Kidney (tissue), 14 donors: Measurements from ENCODE around the gene EP400. TPM values are rescaled to one million over a fixed set of nuclear protein-coding genes. Genes with fewer than 3 reads are reported as not detected.

Source experiments
- DNase-seq, 5 donors: peaks; one replicate each; pipeline ENCODE4 v3.0.0-alpha.2; 2013 to 2020
- FAIRE-seq: peaks from 2 replicates; lab custom pipeline; 2012; peaks lifted over from hg19 to GRCh38; lab: Jason Lieb, UNC
- H3K27ac ChIP-seq, 2 donors: one replicate each; pipeline ENCODE4 v1.7.0; 2013; ENCODE audit warnings: low read depth in 2 of 2, low read length in 2 of 2, inconsistent platforms in 1 of 2
- H3K27me3 ChIP-seq: one replicate; pipeline ENCODE4 v1.7.1; 2013; ENCODE audit warnings: low read length, inconsistent platforms; ENCODE audit not compliant: control insufficient read depth, insufficient read depth
- H3K36me3 ChIP-seq, 3 donors: one replicate each; pipeline versions ENCODE4 v1.7.0 to v1.7.1; 2013; ENCODE audit warnings: low read length in 3 of 3, control low read depth in 1 of 3, inconsistent platforms in 1 of 3; ENCODE audit not compliant: insufficient read depth in 3 of 3, control insufficient read depth in 2 of 3
- H3K4me1 ChIP-seq, 3 donors: one replicate each; pipeline versions ENCODE4 v1.7.0 to v1.7.1; 2013; ENCODE audit warnings: low read length in 3 of 3, inconsistent platforms in 1 of 3, low read depth in 1 of 3; ENCODE audit not compliant: control insufficient read depth in 2 of 3, insufficient read depth in 2 of 3
- H3K4me3 ChIP-seq, 3 donors: one replicate each; pipeline versions ENCODE4 v1.7.0 to v1.8.1; 2013; ENCODE audit warnings: low read length in 3 of 3, control low read depth in 1 of 3, inconsistent platforms in 1 of 3
- H3K9ac ChIP-seq, 3 donors: one replicate each; pipeline versions ENCODE4 v1.7.0 to v1.7.1; 2013; ENCODE audit warnings: low read length in 3 of 3, control low read depth in 1 of 3, inconsistent platforms in 1 of 3
- H3K9me3 ChIP-seq, 3 donors: one replicate each; pipeline versions ENCODE4 v1.7.0 to v1.7.1; 2013; ENCODE audit warnings: low read length in 3 of 3, control low read depth in 1 of 3, inconsistent platforms in 1 of 3; ENCODE audit not compliant: control insufficient read depth in 2 of 3, insufficient read depth in 1 of 3
- CTCF ChIP-seq: IDR thresholded peaks from 3 replicates; pipeline ENCODE4 v1.5.1; 2012; ENCODE audit warnings: mild to moderate bottlenecking, moderate library complexity, borderline replicate concordance; ENCODE audit not compliant: insufficient read depth; ENCODE audit errors: extremely low read depth
- intact Hi-C: fragments of 100-400 bp; cut with DNase I; formaldehyde crosslinking; loops from one replicate; pipeline ENCODE4 v1.11.1; 2022
- polyA plus RNA-seq: library from polyadenylated mRNA; stranded (reverse); fragments of 350-450 nt; fragmentation: Illumina TruSeq; extraction: RNeasy Lipid Tissue Mini Kit (QIAGEN cat#74804); gene quantifications from one replicate; pipeline ENCODE4 v1.2.3, GENCODE V29; 2014; ENCODE audit warnings: low read depth, low replicate concordance; ENCODE audit not compliant: insufficient read depth
- total RNA-seq: library from RNA; stranded (reverse); fragmentation: NEBNext Ultra II Directional; extraction: Animal tissue kit (Norgen Biotek cat#: 25700); gene quantifications from one replicate; pipeline ENCODE4 v1.2.1, GENCODE V29; 2021
- donor health status: control.
- donor health status: control.
- donor health status: control.
- donor health status: control.
- donor health status: control.
- donor health status: DM: yes; HTN: yes; CAD: no.
- donor health status: Normal renal cell carcinoma (clear cell type).

Gene EP400
- total and polyA plus RNA-seq, 2 donors from 2014 or later, result 7.5 to 44.7 TPM

GRCh38 chr12:132006056-132006680 is 56.4 kb downstream of the EP400 start:
- H3K4me3 ChIP-seq, result no peak overlapping the region
- H3K36me3 ChIP-seq, result peaks cover 8 to 32% (median 23%) of the 10 kb centered on the region in 3 donors
- FAIRE-seq, result no peak
- no peak for TF ChIP-seq CTCF
- intact Hi-C loops, result no loop called here
- no peak overlapping the region for H3K27ac ChIP-seq
- H3K9ac ChIP-seq, result no peak overlapping the region
- no peaks in the 10 kb centered on the region for H3K9me3 ChIP-seq
- no peaks in the 10 kb centered on the region for H3K4me1 ChIP-seq
- H3K27me3 ChIP-seq, result no peaks in the 10 kb centered on the region
- DNase-seq, result no peak

- DNase-seq, result peak in 1 of 5 donors; percentile 1
- TF ChIP-seq CTCF, result no peak
- H3K9ac ChIP-seq, result no peak overlapping the region
- intact Hi-C loops, result no loop called here
- H3K27ac ChIP-seq, result no peak overlapping the region
- H3K4me1 ChIP-seq, result no peaks in the 10 kb centered on the region
- H3K9me3 ChIP-seq, result no peaks in the 10 kb centered on the region
- H3K36me3 ChIP-seq, result peaks cover 9 to 39% (median 23%) of the 10 kb centered on the region in 3 donors
- no peak overlapping the region for H3K4me3 ChIP-seq
- no peaks in the 10 kb centered on the region for H3K27me3 ChIP-seq
- no peak for FAIRE-seq
Measured at GRCh38 chr12:132007041-132007440, 57.3 kb downstream of the EP400 start.

- Histone ChIP-seq H3K36me3 (peaks cover 9 to 58% (median 34%) of the 10 kb centered on the region in 3 donors), H3K27me3 (no peaks in the 10 kb centered on the region), H3K4me1 (no peaks in the 10 kb centered on the region), H3K9me3 (no peaks in the 10 kb centered on the region), H3K9ac (no peak overlapping the region), H3K4me3 (no peak overlapping the region), H3K27ac (no peak overlapping the region)
- no peak for TF ChIP-seq CTCF
- FAIRE-seq (no peak), DNase-seq (no peak)
- intact Hi-C loops, result no loop called here
Measured at GRCh38 chr12:132009336-132009859, 59.7 kb downstream of the EP400 start.
